ENCODE measurements around the gene COA7.

The COA7 gene

DNA sequence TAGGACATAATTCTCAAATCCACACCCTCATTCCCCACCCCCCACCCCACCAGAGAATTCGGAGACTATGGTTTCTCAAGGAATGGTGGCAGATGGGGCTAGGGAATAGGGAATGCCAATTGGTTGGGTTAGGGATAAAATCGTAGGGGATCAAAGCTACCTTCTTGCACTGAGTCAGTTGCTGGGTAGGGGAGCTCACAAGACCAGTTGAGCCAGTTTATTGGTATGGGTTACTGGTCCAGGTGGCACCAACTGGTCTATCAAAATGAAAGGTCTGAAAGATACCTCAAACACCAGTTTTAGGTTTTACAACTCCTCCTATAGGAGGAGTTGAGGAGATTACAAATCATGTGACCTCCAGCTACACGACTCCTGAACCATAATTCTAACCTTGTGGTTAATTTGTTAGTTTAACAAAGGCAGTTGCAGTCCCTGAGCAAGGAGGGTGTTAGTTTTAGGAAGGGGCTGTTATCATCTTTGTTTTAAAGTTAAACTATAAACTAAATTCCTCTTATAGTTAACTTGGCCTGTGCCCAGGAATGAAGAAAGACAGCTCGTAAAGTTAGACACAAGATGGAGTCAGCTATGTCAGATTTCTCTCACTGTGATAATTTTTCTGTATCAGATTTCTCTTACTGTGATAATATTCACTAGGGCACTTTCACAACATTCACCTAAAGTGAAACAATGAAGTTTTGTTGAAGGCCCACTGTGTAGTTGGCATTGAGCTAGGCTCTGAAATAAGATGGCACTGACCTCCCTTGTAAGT is 62.6 kb downstream of the COA7 start:
- DNase-seq (ENCODE audit: low spot score) = no peak
